Choroid plexus epithelial cell (primary cell): ENCODE measurements around the gene FOXN3.

Source experiments
- DNase-seq: peaks from one replicate; pipeline ENCODE4 v3.0.0-alpha.2; 2010; ENCODE audit warnings: low read depth
- H3K4me3 ChIP-seq: 2 replicates; pipeline ENCODE4 v1.5.1; 2011; ENCODE audit warnings: low read depth, mild to moderate bottlenecking, control low read depth, low read length, moderate library complexity
- CTCF ChIP-seq: conservative IDR thresholded peaks from 2 replicates; pipeline ENCODE4 v1.5.1; 2011; ENCODE audit warnings: low read depth, mild to moderate bottlenecking, control low read depth, inconsistent platforms, low read length, moderate library complexity

FOXN3 gene

GRCh38 chr14:89188492-89188891, 228.5 kb downstream of the FOXN3 start:
- TF ChIP-seq CTCF: no peak
- DNase-seq: no peak

GRCh38 chr14:89187501-89187900, 229.5 kb downstream of the FOXN3 start:
- H3K4me3 ChIP-seq: no peak overlapping the region
- DNase-seq: no peak
- no peak for TF ChIP-seq CTCF

More at GRCh38 chr14:89188492-89188891, 228.5 kb downstream of the FOXN3 start:
- H3K4me3 ChIP-seq: no peak overlapping the region

GRCh38 chr14:89186856-89187376, 230.1 kb downstream of the FOXN3 start:
- DNase-seq: peak; percentile 34
- no peak for TF ChIP-seq CTCF
- no peak overlapping the region for H3K4me3 ChIP-seq

- H3K4me3 ChIP-seq: no peak overlapping the region
- peak; percentile 72 for DNase-seq
- no peak for TF ChIP-seq CTCF
Observed at GRCh38 chr14:89185919-89186855, 230.8 kb downstream of the FOXN3 start.

- DNase-seq: no peak
- TF ChIP-seq CTCF: no peak
- no peak overlapping the region for H3K4me3 ChIP-seq
Observed at GRCh38 chr14:89184952-89185351, 232.1 kb downstream of the FOXN3 start.

GRCh38 chr14:89182326-89182725, 234.7 kb downstream of the FOXN3 start:
- no peak for DNase-seq
- TF ChIP-seq CTCF: no peak
- no peak overlapping the region for H3K4me3 ChIP-seq
